GM10266 (cell line): Measurements from ENCODE around the gene NPNT.

ENCODE experiments used
- DNase-seq: peaks from one replicate; pipeline ENCODE4 v3.0.0; 2012; ENCODE audit errors: extremely low spot score
- CTCF ChIP-seq: IDR thresholded peaks from 2 replicates; pipeline ENCODE4 v1.5.1; 2012; ENCODE audit warnings: mild to moderate bottlenecking, low read depth; ENCODE audit not compliant: control insufficient read depth, insufficient read depth; ENCODE audit errors: missing control alignments

The NPNT gene

GRCh38 chr4:105871997-105872396 is 23.3 kb upstream of the NPNT start:
- TF ChIP-seq CTCF = no peak
- DNase-seq = no peak

GRCh38 chr4:105875233-105875632 is 20.0 kb upstream of the NPNT start:
- TF ChIP-seq CTCF = no peak
- DNase-seq = no peak

- no peak for TF ChIP-seq CTCF
Measured at GRCh38 chr4:105878668-105879067, 16.6 kb upstream of the NPNT start.

GRCh38 chr4:105887508-105887907 is 7.8 kb upstream of the NPNT start:
- no peak for TF ChIP-seq CTCF

More at GRCh38 chr4:105878668-105879067, 16.6 kb upstream of the NPNT start:
- no peak for DNase-seq

GRCh38 chr4:105895583-105896460 is 551 bp downstream of the NPNT start:
- peak; percentile 69 for DNase-seq

More at GRCh38 chr4:105887508-105887907, 7.8 kb upstream of the NPNT start:
- no peak for DNase-seq

GRCh38 chr4:105896461-105896942 is 1.2 kb downstream of the NPNT start:
- peak; percentile 33 for DNase-seq
- TF ChIP-seq CTCF = no peak

More at GRCh38 chr4:105895583-105896460, 551 bp downstream of the NPNT start:
- TF ChIP-seq CTCF = no peak
